GM18861 (cell line): ENCODE measurements around the gene PLOD3.

ENCODE experiments used
- ATAC-seq: cut with Tn5 transposase; IDR thresholded peaks from one replicate; pipeline ENCODE4 v1.9.1; 2021; ENCODE audit not compliant: unreplicated experiment

PLOD3 gene

DNA sequence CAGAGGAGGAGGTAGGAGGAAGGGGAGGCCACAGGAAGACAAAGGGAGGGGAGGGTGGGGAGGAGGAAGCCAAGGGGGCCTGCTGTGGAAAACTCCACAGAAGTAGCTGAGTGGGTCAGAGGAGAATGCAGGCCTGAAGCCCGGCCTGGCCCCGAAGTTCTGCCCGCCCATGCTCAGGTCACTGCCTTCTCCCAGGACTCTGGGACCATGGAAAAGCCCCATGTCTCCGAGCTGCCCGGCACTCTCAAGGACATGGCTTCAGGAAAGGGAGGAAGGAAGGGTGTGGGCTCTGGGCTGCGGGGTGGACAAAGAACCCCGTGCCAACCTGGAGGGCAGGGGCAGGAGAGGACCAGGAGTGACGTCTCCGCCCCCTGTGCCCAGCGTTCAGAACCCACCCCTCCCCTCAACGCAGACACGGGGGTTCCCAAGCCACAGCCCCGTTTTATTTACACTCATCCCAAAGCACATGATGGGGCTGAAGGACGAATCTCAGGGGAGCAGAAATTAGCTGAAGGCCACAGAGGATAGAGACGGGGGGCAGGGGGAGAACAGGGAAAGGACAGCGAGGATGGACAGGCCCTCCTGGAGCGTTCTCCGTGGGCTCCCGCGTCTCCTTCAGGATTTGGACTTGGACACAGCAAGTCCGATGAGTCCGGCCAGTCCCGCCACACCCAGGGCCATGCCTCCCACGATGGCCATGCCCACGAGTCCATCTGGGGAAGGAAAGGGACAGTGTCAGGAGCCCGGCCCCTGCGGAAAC lies 22.0 kb upstream of the PLOD3 start:
- ATAC-seq, result no peak

DNA sequence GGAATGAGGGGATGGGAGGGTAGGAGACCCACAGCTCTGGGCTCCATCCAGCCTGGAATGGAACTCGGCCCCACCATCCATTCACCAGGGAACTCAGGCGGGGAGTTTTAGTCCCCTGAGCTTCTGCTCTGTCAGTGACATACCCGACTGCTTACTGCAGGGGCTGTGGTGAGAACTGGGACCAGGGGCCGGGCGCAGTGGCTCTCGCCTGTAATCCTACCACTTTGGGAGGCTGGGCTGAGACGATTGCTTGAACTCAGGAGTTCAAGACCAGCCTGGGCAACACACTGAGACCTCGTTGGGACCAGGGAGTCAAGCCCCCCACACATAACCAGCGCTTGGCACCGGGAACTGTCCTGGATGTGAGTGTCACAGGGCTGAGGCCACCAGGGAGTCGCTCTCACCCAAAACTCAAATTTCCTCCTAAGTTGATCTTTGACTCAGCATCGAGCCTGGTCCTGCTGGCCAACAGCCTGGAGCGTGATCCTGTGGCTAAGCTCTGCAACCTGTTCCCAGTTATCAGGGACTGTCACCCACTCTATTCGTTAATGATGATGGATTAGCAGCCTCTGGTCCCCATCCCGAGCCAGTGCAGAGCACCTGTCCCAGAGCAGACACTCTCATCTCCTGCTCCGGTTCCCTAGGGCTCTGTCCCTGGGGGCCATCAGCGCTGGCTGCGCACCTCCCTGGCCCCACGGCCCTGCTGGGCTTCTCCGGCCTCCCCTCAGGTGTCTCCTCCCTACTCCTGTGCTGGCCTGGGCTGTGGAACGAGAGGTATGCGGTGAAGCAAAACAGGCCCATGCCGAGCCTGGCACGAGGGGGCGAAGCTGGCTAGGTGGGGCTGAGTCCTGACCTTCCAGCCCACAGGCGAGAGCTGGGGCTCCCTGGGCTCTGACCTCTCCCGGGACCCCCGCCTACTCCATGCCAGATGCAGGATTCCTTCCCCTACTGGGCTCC lies 21.1 kb upstream of the PLOD3 start:
- no peak for ATAC-seq

DNA sequence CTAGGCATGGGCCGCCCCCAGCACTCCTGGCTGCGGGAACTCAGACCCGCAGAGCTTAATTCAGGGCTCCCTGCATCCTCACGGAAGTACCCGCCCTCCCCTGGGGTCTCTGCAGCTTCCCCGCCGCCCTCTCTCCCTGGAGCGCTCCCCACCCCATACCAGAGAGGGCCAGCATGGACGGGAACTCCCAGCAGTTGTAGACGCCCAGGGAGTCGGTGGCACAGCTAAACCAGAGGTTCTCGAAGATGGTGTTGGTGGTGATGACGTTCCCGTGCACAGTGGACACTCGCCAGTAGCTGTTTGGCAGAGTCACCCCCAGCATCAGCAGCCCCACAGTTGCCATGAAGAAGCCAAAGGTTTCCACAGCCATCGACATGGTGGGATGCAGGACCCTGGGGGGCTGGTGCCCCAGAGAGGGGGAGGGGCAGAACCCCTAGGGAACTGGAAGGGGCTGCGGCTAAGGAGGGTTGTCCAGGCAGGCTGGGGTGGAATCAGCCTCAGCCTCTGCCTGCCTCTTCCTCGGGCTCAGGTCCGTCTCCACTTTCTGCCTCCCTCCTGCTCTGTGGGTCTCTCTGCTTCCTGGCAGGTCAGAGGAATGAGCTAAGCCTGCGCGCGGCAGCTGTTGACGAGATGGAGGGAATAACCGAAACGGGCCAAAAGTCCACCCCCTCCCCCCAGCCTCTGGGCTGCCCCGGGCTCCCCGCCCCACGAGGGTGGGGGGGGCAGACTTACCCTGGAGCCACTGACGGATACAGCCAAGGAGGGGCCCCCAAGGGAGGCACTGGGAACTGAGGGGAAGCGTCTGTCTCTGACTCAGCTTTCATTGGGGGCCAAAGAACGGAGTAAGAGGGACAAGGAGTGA lies 20.1 kb upstream of the PLOD3 start, which contains the start of gene CLDN15:
Gene CLDN15, minus strand, starts transcription at position 597 of the 862 bp plus-strand sequence. Its CDS starts 221 bp downstream, at position 376.
- ATAC-seq, result no peak

DNA sequence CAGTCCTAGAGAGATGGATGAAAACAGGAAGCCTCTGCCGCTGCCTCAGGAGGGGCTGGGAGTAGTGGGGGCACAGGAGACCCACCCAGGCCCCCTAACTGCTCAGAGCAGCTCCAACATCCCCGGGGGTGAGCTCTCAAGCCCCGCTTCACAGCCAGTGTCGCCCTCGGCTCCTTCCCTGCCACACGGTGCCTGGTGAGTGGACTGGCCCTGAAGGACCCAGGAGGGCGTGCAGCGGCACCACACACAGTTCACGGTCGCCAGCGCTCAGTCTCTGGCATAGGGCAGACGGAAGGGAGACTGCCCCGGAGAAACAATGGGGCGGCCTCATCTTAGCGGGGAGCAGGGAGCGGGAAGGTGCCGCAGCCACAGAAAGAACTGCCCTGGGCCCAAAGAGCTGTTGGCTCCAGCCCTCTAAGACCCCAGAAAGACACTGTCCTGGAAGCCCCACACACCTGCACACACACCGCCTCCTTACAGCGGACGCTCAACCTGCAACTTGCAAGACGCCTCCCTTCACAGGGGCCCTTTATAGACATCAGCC lies 19.0 kb upstream of the PLOD3 start:
- no peak for ATAC-seq

DNA sequence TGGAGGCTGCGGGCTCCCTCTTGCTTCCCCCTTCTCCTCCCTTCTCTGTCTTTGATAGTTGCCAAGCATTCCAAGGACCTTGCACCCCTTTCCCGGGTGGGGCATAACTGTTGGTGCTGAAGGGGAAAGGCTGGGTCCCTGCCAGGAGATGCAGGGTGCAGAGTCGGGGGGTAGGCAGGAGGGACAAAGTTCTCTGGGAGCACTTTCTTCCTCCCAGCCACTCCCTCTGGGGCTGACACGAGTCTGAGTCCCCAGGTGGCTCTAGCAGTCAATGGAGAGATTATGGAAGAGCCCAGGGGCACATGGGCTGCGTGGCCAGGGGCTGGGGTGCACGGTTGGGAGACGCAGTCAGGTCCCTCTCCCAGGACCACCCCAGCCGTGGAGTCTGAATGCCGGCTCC lies 18.1 kb upstream of the PLOD3 start:
- ATAC-seq, result no peak

DNA sequence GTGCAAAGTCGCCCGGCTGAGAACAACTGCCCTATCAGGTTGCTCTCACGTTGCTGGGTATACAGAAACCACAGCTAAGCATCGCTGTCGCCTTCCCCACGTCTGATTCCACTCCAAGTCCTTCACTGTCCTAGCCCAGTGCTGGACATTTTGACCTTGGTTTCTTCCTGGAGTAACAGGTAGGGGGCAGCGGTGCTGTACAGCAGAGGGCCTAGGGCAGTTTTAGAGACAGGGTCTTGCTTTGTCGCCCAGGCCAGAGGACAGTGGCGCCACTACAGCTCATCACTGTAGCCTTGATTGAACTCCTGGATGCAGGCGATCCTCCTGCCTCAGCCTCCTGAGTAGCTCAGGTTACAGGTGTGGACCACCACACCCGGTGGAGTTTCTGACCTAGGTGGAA lies 17.7 kb upstream of the PLOD3 start:
- ATAC-seq, result no peak

DNA sequence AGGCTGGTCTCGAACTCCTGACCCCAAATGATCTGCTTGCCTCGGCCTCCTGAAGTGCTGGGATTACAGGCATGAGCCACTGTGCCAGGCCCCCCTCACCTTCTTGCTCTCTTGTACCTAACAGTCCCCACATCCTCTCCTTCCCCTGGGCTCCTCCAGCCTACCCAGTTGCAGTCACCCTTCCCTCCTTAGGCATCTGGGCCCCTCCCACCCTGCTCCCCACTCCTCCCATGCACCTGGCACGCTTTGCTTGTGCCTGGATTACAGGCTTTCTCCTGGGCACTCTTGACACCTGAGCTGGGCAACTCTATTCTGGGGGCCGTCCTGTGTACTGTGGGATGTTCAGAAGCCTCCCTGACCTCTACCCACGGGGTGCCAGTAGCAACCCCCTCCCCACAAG lies 17.3 kb upstream of the PLOD3 start:
- no peak for ATAC-seq

DNA sequence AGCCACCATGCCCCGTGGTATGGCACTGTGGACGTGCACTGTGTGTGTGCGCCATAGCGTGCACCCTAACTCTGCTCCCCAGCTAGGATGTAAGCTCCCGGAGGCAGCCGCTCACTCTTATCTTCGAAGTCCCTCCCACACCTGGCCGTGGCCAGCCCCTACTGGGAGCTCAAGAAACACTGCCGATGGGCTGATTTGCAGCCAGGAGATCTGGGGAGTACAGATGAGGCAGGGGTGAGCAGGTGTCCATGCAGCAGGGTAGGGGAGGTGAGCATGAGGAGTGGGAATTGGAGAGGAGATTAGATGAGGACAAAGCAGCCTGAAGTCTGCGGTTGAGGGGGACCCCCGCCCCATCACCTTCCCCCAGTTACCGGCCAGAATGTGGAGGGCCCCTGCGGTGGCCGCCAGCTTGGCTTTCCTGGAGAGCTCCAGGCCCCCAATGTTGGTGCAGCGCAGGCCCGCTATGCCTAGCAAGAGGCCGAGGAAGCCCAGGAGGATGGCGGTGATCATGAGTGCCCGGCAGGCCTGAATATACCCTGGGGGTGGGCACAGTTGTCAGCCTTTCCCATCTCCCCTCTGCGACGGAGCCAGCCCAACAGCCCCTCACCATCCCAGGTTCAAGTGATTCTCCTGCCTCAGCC lies 16.6 kb upstream of the PLOD3 start:
- ATAC-seq, result no peak

DNA sequence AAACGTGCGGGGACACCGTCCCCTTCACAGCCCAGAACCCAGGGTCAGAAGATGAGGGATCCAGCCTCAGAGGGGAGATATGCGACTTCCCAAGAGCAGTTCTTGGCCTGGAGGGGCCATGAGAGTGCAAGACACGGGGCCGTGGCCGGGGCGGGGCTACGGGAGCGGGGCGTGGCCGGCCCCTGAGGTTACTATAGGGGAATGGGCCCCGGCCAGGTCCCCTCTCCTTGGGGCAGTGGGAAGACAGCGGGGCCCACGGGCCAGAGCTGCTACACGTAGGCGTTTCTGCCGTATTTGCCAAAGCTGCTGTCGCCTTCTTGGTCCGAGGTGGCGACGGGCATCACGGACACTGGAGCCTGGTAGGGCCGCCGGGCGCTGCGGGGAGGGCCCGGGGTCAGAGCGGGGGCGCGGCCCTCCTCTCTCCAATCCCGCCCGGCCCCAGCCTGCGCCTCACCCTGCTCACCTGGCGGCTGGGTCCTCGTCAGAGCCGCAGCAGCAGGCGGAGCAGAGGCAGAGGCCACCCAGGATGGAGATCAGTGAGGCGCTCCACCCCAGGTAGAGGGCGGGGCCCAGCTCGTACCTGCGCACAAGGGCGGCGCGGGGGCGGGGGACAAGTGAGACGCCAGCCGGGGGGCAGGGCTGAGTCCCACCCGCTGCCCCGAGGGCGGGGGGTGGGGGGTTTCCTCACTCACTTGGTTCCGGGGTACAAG lies 14.9 kb upstream of the PLOD3 start:
- no peak for ATAC-seq

DNA sequence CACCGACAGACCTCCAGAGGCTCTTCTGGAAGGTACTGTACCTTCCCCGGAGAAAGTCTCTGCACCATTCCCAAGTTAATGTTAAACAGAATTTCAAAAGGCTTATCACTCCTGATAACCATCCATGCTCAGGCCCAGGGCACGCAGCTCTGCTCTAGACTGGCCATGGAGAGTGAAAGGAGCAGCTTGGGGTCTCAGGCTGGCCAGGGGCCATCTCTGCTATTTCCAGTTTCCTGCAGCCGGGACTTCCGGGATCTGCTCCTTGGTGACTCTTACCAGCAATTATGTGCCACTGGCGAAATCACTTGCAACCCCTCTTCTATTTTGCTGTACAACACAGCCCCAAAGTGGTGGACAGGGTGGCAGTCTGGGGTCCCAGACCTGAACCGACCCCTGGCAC lies 14.3 kb upstream of the PLOD3 start:
- no peak for ATAC-seq

DNA sequence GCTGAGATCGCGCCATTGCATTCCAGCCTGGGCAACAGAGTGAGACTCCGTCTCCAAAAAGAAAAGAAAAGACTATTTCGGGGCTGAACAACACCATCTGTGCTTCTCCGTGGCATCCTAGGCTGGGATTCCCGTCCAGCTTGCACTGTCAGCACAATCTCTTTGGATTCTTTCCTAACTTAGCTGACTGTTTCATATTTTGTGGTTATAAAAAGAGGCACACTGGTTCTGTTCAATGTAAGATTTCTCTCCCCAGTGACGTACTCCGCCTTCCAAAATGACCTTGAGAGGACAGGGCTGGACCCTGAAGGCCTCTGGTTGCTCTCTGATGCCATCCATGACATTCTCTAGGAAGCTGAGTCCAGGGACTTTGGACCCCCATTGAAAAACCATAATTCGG lies 9.3 kb upstream of the PLOD3 start:
- no peak for ATAC-seq

DNA sequence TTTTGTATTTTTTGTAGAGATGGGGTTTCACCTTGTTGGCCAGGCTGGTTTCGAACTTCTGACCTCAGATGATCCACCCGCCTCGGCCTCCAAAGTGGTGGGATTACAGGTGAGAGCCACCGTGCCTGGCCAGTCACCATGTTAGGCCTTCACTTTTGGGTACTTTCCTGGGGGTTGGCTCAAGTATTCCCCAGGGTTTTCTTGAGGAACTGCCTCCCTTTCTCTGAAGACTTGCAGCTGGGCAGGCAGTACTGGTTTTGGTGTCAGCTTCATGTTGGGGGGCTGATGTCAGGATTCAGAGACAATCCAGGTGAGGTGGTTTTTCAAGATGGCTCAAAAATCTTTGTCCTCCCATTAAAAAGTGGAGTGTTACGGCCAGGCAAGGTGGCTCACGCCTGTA lies 8.3 kb upstream of the PLOD3 start:
- no peak for ATAC-seq

DNA sequence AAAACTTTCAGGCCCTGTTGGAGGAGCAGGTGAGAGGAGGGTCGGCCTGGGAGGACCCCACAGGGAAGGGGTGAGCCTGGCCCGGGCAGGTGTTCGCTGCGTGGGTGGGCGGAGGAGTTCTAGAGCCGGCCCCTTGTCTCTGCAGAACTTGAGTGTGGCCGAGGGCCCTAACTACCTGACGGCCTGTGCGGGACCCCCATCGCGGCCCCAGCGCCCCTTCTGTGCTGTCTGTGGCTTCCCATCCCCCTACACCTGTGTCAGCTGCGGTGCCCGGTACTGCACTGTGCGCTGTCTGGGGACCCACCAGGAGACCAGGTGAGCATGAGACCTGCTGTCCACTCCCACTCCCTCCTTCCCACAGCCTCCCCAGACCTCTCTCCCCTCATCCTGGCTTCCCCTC lies 6.1 kb upstream of the PLOD3 start:
- no peak for ATAC-seq

DNA sequence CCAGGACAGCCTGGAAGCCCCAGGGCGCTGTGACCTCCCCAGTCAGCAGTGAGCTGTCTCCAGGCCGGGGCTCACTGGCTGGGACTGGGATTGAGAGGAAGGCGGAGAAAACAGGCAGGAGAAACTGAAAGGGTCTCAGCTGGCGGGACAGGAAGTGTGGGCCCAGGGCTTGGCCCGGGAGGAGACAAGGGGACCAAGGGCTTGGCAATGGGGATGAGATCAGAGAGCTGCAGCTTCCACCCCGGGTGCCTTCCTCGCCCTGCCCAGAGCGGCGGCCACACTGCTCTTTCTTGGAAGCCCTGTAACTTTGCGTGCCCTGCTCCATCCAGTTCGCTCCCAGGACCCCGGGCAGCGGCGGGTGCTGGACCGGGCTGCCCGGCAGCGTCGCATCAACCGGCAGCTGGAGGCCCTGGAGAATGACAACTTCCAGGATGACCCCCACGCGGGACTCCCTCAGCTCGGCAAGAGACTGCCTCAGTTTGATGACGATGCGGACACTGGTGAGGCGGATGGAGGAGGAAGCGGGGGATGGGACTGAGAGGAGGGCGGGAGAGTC lies 5.0 kb upstream of the PLOD3 start:
- ATAC-seq, result no peak

DNA sequence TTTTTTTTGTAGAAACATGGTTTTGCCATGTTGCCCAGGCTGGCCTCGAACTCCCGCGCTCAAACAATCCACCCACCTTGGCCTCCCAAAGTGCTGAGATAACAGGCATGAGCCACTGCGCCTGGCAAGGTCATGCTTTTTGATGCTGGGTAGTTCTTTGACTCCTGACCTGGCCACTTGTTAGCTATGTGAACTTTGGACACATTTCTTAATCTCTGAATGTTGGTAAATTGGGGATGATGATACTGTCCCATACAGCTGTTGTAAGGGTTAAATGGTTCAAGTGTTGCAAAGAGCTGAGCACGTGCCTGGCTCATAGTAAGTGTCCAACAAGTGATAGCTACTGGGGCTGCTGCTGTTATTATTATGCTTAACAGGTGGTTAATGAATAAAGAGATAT lies 2.9 kb upstream of the PLOD3 start:
- no peak for ATAC-seq

DNA sequence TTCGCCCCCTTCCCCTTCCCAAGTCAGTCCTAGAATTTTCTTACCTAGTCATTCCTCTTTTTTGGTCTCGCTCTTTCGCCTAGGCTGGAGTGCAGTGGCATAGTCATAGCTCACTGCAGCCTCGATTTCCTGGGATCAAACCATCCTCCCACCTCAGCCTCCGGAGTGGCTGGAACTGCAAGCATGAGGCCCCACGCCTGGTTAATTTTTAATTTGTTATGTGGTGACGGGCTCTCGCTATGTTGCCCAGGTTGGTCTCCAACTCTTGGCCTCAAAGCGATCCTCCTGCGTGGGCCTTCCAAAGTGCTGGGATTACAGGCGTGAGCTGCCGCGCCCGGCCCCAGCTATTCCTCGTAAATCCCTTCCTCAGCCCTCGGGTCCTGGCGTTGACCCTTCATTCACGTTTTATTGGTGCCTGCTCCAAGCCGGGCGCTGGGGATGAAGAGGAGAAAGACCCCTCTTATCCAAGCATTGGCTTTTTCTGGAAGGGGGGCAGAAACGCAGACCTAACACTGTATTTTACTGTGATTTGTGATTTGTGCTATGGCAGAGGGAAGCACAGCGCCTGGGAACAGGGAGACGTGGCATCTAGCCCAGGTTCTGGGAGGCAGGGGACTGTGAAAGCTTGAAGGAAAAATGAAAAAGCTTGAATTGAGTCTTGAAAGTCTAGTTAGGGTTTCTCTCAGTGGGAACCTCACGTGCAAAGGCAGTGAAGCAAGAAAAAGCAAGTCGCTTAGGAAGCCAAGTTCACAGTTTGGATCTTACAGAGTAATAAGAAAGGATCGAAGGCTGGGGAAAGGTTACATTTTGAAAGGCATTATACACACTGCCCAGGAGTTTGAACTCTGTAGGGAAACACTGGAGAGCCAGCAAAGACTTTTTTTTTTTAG lies 1.1 kb upstream of the PLOD3 start:
- ATAC-seq, result no peak

DNA sequence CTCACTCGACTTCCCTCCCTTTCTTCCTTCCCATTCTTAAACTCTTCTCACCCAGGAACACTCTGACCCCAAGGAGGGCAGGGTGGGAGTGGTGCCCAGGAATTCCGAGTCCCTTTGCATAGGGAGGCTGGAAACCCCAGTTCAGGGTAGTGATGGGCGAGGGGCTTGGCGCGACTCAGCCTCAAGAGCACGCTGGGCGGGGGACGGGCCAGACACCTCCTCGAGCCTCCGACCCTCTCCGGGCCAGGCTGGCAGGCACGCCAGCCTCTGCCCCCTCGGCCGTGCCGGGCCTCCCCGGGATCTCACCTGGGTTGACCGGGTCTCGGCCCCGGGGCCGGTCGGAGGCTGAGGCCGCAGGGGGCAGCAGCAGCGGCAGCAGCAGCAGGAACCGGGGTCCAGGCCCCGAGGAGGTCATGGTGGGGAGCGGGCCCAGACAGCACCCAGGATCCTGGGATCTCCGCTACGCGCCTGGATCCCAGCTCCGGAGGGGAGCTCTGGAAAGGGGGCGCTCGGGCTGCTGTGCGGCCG lies 457 bp downstream of the PLOD3 start:
- ATAC-seq, result peak; percentile 10
